Left kidney (tissue), 2 donors: Measurements from ENCODE around the gene IFT57. TPM values are rescaled to one million over a fixed set of nuclear protein-coding genes. Genes with fewer than 3 reads are reported as not detected.
"Not testable (repeated sequence)": the region's sequence is repeated elsewhere in the genome, so short reads cannot be mapped to it uniquely, and the experiment has no call there.

Source experiments
- DNase-seq: peaks from one replicate; pipeline ENCODE4 v3.0.0-alpha.2; 2013
- polyA plus RNA-seq: library from polyadenylated mRNA; unstranded; fragments of 120-200 nt; gene quantifications from one replicate; pipeline ENCODE4 v1.2.1, GENCODE V29; 2013; ENCODE audit not compliant: insufficient read length

The IFT57 gene
- polyA plus RNA-seq, 1 donor: 93.3 TPM

GRCh38 chr3:108171106-108171505 lies 51.1 kb downstream of the IFT57 start:
- no peak for DNase-seq

GRCh38 chr3:108164391-108164790 lies 57.8 kb downstream of the IFT57 start:
- no peak for DNase-seq

DNA sequence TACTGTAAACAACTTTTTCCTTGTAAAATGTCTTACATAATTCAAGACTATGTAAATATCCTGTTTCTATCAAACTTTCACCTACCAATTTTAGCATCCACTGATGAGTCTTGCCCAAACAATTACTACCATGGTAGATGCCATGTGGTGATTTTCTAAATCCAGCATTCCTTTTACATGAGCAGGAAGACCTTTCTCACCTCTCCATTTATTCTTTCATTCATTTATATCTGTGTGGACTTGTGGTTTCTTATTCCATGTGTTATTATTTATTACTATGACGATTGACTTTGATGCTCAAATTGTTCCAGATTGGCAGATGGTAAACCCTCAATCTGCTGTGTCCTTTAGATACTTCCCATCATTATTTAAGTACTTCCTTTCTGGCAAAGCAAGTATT lies 62.4 kb downstream of the IFT57 start:
- DNase-seq: no peak

DNA sequence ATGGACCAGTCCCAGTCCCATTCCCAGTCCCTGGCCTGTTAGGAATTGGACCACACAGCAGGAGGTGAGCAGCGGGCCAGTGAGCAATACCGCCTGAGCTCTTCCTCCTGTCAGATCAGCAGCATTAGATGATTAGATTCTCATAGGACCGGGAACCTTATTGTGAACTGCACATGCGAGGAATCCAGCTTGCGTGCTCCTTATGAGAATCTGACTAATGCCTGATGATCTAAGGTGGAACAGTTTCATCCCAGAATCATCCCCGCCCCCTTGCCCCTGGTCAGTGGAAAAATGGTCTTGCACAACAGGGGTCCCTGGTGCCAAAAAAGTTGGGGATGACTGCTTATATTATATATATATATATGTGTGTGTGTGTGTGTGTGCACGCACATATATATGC lies 63.1 kb downstream of the IFT57 start:
- DNase-seq: no peak

DNA sequence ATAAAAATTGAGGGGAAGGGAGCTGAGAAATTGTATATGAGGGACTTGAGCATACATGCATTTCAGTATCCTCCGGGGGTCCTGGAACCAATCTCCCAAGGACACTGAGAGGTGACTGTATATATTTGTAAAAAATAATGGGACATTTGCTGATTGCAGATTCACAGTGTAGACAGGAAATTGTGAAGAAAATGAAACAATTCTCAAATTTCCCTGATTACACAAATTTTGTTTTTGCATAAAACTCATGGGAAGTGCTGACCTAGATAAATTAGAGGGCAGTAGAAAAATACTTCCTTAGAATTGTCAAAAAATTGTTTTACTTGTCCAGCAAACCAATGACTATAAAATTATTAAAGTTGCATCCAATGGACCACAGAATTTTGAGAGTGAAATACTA lies 64.0 kb downstream of the IFT57 start:
- DNase-seq: no peak

GRCh38 chr3:108157273-108157672 lies 65.0 kb downstream of the IFT57 start:
- no peak for DNase-seq

DNA sequence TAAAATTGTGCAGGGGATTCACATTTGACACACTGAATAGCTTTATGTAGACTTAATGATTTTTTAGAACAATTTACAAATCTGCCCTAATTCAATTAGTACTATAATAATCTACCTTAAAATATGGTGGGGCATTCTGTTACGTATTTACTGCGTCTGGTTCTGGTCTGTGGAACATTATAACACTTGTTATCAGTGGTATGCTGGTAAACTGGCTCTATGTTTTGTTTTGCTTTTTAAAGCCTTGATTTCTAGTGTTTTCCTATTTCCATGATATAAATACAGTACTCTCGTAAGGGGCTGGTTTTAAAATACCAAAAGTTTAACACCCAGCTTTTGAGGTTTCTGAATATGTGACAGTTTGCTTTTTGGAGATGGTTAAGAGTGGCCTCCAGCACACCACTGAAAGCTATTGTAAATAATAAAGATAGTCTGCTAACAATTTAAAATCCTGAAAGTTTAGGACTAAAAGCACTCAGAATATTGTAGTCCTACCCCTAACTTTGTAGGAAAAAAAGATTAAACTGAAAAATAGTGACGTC lies 65.8 kb downstream of the IFT57 start:
- DNase-seq: no peak

- not testable (repeated sequence) for DNase-seq
These were observed 66.6 kb downstream of the IFT57 start for GRCh38 chr3:108155642-108156041.

- DNase-seq: no peak
These were observed 68.7 kb downstream of the IFT57 start for GRCh38 chr3:108153451-108153981.

DNA sequence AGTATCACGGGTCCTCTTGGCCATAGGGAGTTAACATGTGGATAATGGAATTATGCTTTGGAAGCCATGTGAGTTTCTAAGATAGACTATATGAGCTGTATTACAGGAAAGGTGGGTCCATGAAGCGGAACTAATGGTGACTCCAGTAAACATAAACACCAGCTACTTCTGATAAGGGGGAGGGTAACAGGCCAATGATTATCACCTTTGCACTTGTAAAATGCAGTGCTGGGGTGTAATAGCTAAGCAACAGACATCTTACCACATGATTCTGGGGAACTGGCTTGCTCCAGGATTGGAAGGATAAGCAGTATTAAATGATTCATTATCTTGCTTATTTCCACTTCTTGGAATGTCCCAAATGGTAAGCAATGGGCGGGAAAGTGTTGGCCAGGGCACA lies 70.0 kb downstream of the IFT57 start:
- no peak for DNase-seq

GRCh38 chr3:108150200-108150599 lies 72.0 kb downstream of the IFT57 start:
- no peak for DNase-seq

DNA sequence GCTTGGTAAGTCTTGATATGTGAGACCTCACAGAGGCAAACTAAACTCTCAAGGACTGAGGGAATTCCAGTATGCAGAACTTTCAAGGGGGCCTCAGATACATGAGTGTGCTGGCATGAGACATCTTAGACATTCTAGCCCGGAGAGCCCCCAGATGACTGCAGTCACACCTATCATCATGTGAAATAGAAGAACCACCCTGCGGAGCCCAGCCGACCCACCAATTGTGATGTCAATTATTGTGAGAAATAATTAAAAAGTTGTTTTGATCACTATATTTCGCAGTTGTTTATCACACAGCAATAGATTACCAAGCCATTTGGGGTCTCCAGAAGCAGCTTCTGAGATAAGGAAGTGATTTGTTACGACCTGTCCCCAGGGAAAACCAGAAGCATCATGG lies 76.1 kb downstream of the IFT57 start:
- no peak for DNase-seq

GRCh38 chr3:108145578-108145977 lies 76.6 kb downstream of the IFT57 start:
- DNase-seq: no peak

DNA sequence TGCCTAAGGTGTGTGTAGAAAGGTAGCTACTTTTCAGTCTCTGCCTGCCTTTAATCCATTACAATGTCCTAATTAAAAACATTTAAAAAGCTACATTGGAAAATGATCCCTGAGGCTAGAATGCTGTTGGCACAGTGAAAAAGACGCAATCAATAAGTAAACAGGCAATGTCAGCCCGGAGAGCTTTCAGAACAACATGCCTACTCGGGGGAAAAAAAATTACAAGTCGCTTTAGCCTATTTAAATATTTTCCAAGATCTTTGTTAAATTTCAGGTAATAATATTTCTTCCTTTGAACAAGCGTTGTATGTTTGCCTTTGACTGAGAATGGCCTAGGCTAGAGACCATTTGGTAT lies 84.8 kb downstream of the IFT57 start:
- DNase-seq: no peak

DNA sequence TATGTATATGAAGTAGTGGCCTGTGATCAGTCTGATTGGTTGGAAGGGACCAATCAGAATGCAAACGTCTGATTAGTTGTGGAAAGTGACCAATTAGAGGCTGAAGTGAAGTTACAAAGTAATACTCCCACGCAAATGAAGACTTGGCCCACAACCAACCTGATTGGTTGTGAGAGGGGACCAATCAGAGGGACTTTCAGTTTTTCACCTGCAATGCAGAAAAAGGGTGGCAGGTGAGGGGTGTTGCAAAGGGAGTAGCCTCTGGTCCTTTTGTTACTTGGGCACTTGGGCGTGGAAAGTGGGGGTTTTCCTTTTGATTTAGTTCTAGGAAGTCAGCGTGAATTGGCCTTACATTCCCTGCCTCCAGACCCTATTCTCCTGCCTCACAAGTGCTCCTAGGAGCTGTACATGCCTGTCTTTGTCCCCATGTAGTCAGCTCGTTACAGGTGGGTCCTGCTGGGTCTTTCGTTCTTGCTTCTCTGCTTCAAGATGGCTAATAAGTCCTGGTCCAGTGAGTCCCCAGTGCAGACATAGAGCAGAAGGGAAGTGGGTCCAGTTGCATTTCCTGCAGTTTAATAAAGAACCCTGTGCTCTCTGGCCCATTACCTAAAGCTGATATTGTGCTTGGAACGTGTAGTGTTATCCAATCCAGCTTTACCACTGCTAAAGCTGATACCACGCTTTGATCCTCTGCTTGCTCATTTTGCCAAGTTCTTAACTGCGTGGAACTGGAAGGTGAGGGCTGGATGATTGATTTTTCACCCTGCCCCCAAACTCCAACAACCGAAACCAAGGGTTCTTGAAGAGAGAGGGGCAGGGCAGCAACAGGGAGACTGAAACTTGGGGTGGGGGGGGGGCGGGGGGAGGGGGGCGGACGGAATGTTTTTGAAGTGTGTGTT lies 85.4 kb downstream of the IFT57 start:
- no peak for DNase-seq

DNA sequence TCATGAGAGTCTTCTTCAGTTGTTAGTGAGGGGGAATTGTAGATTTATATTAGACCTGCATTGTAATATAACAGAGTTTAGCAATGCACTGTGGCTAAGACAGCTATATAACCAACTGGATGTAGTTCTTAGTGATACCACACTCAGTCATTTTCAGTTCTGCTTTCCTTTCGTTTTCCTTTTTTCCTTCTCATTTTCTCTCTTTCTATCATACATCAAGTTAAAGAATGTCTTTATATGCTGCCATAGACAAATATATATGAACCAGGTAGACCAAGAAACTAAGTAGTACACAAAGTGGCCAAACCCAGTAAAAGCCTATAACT lies 87.7 kb downstream of the IFT57 start:
- DNase-seq: no peak

DNA sequence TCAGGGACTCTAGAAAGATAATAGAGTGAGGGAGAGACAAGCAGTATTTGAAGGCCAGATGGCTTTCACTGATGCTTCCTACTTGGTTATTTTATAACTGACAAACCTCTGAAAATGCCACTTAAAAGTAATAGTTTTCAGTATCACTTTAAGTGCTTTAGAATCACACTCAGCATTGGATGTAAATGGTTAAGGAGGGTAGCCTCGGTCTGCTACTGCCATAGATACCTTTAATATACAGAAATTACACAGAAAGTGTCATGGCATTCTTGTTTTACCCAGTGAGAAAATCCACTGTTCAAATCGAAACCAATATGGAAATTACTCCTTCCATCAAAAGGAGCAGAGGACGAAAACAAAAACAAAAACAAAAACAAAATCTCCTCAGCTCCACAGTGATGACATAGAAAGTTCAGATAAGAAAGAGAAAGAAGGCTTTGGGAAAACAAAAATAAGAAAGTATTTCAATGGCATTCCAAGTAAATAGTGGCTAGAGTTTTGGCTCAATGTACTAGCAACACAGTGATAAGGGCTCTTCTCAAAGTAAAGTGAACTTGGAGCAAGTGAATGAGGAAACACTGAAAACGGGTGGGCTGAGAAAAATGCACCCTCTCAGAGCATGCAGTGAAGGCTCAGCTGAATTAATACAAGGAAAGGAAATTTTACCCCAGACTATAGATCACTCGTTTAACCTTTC lies 88.2 kb downstream of the IFT57 start:
- no peak for DNase-seq

- DNase-seq: no peak
These were observed 89.2 kb downstream of the IFT57 start for GRCh38 chr3:108133048-108133369.

GRCh38 chr3:108131475-108132134 lies 90.6 kb downstream of the IFT57 start:
- no peak for DNase-seq

DNA sequence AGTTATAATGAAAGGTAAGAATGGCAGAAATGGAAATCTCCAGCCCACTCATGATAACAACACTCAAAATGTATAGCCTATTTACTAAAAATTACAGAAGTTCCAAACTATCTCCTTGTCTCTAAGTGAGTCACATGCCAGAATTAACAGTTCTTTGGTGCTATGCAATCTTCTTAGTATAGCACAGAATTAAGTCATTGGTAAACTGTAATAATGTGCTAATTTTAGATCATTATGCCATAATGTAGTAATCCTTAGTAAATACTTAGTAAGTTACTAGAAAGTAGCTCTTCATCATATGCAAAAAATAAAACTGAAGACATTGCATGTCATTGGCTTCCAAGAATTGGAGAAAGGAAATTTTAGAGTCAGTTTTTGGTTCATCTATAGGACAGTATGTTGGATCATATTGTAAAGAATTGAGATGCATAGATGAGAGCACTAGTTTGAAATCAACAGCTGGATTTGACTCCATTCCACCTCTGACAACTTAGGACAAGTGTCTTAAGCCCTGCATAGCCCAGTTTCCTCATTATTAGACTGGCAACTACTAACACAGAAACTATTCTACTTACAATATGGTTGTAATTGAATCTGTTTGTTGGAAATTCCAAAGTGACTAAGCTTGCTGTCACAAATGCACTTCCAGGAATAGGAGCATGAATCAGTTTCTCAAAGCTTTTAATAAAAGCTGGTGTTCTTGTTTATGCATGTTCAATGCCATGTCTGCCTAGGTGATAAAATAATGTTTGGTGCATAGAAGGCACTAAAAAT lies 91.3 kb downstream of the IFT57 start:
- DNase-seq: no peak

DNA sequence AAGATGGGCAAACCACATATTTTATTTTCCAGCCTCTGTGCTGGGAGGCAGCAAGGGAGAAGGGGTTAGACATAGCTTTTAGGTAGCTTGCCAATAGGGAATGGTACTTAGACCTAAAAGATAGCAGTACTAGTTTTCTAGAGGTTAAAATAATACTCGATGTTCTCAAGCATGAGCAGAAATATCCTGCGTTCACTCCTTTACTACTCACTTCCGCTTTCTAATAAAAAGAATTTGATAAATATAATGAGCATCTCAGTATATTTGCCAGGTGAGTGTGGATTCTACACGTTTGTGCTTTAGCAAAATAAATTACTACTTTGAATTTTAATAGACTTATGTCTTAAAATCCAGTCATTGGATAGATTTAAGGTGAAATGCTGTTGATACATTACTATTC lies 92.0 kb downstream of the IFT57 start:
- DNase-seq: no peak
